ENCODE data around the gene SEMA3A.

Gene SEMA3A

GRCh38 chr7:83925860-83926259 lies 268.7 kb downstream of the SEMA3A start:
- in situ Hi-C loops (cut with HindIII; ENCODE audit: low pct_ligation_motif_present, low pct_unique_long_range_greater_than_20kb, low sequenced_read_pairs) = loop anchor here (25.0 kb wide), 1 partner anchor 1086 kb away; no protein-coding TSS in a partner anchor
- DNase-seq = no peak

GRCh38 chr7:83921941-83922607 lies 272.5 kb downstream of the SEMA3A start:
- in situ Hi-C loops (cut with HindIII; ENCODE audit: low pct_ligation_motif_present, low pct_unique_long_range_greater_than_20kb, low sequenced_read_pairs) = no loop called here
- no peak for DNase-seq

GRCh38 chr7:83921271-83921940 lies 273.2 kb downstream of the SEMA3A start:
- in situ Hi-C loops (cut with HindIII; ENCODE audit: low pct_ligation_motif_present, low pct_unique_long_range_greater_than_20kb, low sequenced_read_pairs) = no loop called here
- no peak for DNase-seq

- in situ Hi-C loops (cut with HindIII; ENCODE audit: low pct_ligation_motif_present, low pct_unique_long_range_greater_than_20kb, low sequenced_read_pairs) = no loop called here
- DNase-seq = no peak
These were observed 276.4 kb downstream of the SEMA3A start for GRCh38 chr7:83918142-83918541.

GRCh38 chr7:83913174-83913573 lies 281.4 kb downstream of the SEMA3A start:
- in situ Hi-C loops (cut with HindIII; ENCODE audit: low pct_ligation_motif_present, low pct_unique_long_range_greater_than_20kb, low sequenced_read_pairs) = no loop called here
- no peak for DNase-seq

GRCh38 chr7:83908526-83908925 lies 286.1 kb downstream of the SEMA3A start:
- in situ Hi-C loops (cut with HindIII; ENCODE audit: low pct_ligation_motif_present, low pct_unique_long_range_greater_than_20kb, low sequenced_read_pairs) = no loop called here
- no peak for DNase-seq
